Measurements from ENCODE around the gene CIAO1. TPM values are rescaled to one million over a fixed set of nuclear protein-coding genes. Genes with fewer than 3 reads are reported as not detected.

CIAO1 gene
- total RNA-seq, 1 experiment from 2014 or later, result 82.8 TPM

DNA sequence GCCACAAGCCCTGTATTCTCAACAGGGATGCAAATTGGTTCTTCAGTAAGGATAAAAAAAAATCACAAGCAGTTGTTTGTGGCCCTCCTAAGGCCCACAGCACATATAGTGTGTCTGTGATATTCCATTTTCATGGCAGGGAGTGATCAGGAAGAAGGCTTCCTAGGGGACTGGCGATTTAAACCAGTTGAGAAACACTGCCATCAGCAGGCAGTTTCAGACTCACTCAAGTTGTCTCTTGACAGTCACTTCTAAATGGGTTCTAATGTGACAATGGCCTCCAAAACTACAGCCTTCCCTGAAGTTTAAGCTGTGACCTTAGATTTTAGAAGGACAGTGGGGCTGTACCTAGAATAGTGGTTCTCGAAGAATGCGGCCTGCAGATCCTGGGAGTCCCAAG is 6.0 kb downstream of the CIAO1 start:
- DNase-seq (ENCODE audit: low spot score), result no peak
- H3K36me3 Mint-ChIP-seq, result peaks cover 68% of the 10 kb centered on the region
- TF ChIP-seq ESRRA (CRISPR knock-in tag; IDR thresholded peaks at IDR 0.05; ENCODE audit: borderline replicate concordance) (no peak), NFE2L1 (CRISPR knock-in tag; IDR thresholded peaks at IDR 0.05) (no peak), ATF6 (CRISPR knock-in tag; IDR thresholded peaks at IDR 0.05) (no peak), KAT7 (CRISPR knock-in tag; IDR thresholded peaks at IDR 0.05; ENCODE audit: borderline replicate concordance) (no peak), NFYB (CRISPR knock-in tag; conservative IDR thresholded peaks at IDR 0.05; ENCODE audit: low read depth) (no peak), JAZF1 (CRISPR knock-in tag; IDR thresholded peaks at IDR 0.05) (no peak)
- H3K9me3 Mint-ChIP-seq, result no peaks in the 10 kb centered on the region
- H3K4me3 Mint-ChIP-seq, result no peak overlapping the region
- H3K27me3 Mint-ChIP-seq (ENCODE audit: low read depth), result no peaks in the 10 kb centered on the region
- CTCF ChIA-PET, result no interaction called here
- no peak overlapping the region for H3K27ac Mint-ChIP-seq
- ATAC-seq, result no peak
- POLR2A ChIA-PET, result no interaction called here
- H3K4me1 Mint-ChIP-seq, result peaks cover 2% of the 10 kb centered on the region; the same call in 1 of the 2 replicates

GRCh38 chr2:96273763-96274162 is 7.7 kb downstream of the CIAO1 start:
- H3K4me3 Mint-ChIP-seq, result no peak overlapping the region
- H3K4me1 Mint-ChIP-seq, result no peaks in the 10 kb centered on the region
- POLR2A ChIA-PET, result interaction anchor here (0.5 kb wide), 1 partner anchor 56 kb away, joined by 5 read pairs; no protein-coding TSS in a partner anchor
- no peak overlapping the region for H3K27ac Mint-ChIP-seq
- H3K9me3 Mint-ChIP-seq, result no peaks in the 10 kb centered on the region
- ATAC-seq (no peak), DNase-seq (ENCODE audit: low spot score) (no peak)
- no peaks in the 10 kb centered on the region for H3K27me3 Mint-ChIP-seq (ENCODE audit: low read depth)
- CTCF ChIA-PET, result no interaction called here
- TF ChIP-seq KAT7 (CRISPR knock-in tag; IDR thresholded peaks at IDR 0.05; ENCODE audit: borderline replicate concordance), result no peak
- no peak for TF ChIP-seq TCF7 (CRISPR knock-in tag; IDR thresholded peaks at IDR 0.05; ENCODE audit: low read depth)
- peaks cover 73% of the 10 kb centered on the region for H3K36me3 Mint-ChIP-seq

- POLR2A ChIA-PET, result interaction anchor here (0.5 kb wide), 1 partner anchor 55 kb away, joined by 5 read pairs; no protein-coding TSS in a partner anchor
- H3K4me1 Mint-ChIP-seq, result no peaks in the 10 kb centered on the region
- H3K27me3 Mint-ChIP-seq (ENCODE audit: low read depth), result no peaks in the 10 kb centered on the region
- H3K27ac Mint-ChIP-seq, result 0 out of 2 replicates have a peak overlapping the region, but pooled peaks have one; percentile 41
- DNase-seq (ENCODE audit: low spot score) (no peak), ATAC-seq (no peak)
- H3K9me3 Mint-ChIP-seq, result no peaks in the 10 kb centered on the region
- TF ChIP-seq MYBL2 (CRISPR knock-in tag; IDR thresholded peaks at IDR 0.05) (no peak), ZNF512 (CRISPR knock-in tag; IDR thresholded peaks at IDR 0.05; ENCODE audit: borderline replicate concordance) (no peak), ZNF219 (CRISPR knock-in tag; IDR thresholded peaks at IDR 0.05; ENCODE audit: borderline replicate concordance) (no peak), ERG (CRISPR knock-in tag; IDR thresholded peaks at IDR 0.05) (no peak)
- H3K36me3 Mint-ChIP-seq, result peaks cover 74% of the 10 kb centered on the region
- H3K4me3 Mint-ChIP-seq, result no peak overlapping the region
- CTCF ChIA-PET, result no interaction called here
These were observed 8.5 kb downstream of the CIAO1 start for GRCh38 chr2:96274355-96275056.

- no peaks in the 10 kb centered on the region for H3K4me1 Mint-ChIP-seq
- ChIA-PET POLR2A (interaction anchor here (0.7 kb wide), 1 partner anchor 284 kb away, joined by 6 read pairs; no protein-coding TSS in a partner anchor), CTCF (interaction anchor here (0.6 kb wide), 1 partner anchor 215 kb away, joined by 3 read pairs; no protein-coding TSS in a partner anchor)
- no peak overlapping the region for H3K27ac Mint-ChIP-seq
- ATAC-seq (no peak), DNase-seq (ENCODE audit: low spot score) (no peak)
- no peaks in the 10 kb centered on the region for H3K9me3 Mint-ChIP-seq
- H3K4me3 Mint-ChIP-seq, result no peak overlapping the region
- peaks cover 81% of the 10 kb centered on the region for H3K36me3 Mint-ChIP-seq
- no peaks in the 10 kb centered on the region for H3K27me3 Mint-ChIP-seq (ENCODE audit: low read depth)
- TF ChIP-seq, protein P1, sequence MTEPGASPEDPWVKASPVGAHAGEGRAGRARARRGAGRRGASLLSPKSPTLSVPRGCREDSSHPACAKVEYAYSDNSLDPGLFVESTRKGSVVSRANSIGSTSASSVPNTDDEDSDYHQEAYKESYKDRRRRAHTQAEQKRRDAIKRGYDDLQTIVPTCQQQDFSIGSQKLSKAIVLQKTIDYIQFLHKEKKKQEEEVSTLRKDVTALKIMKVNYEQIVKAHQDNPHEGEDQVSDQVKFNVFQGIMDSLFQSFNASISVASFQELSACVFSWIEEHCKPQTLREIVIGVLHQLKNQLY (CRISPR knock-in tag; IDR thresholded peaks at IDR 0.05), result no peak
- TF ChIP-seq ZNF138 (CRISPR knock-in tag; conservative IDR thresholded peaks at IDR 0.05) (no peak), ERG (CRISPR knock-in tag; IDR thresholded peaks at IDR 0.05) (no peak), USF1 (CRISPR knock-in tag; IDR thresholded peaks at IDR 0.05) (no peak)
- TF ChIP-seq, protein P2, sequence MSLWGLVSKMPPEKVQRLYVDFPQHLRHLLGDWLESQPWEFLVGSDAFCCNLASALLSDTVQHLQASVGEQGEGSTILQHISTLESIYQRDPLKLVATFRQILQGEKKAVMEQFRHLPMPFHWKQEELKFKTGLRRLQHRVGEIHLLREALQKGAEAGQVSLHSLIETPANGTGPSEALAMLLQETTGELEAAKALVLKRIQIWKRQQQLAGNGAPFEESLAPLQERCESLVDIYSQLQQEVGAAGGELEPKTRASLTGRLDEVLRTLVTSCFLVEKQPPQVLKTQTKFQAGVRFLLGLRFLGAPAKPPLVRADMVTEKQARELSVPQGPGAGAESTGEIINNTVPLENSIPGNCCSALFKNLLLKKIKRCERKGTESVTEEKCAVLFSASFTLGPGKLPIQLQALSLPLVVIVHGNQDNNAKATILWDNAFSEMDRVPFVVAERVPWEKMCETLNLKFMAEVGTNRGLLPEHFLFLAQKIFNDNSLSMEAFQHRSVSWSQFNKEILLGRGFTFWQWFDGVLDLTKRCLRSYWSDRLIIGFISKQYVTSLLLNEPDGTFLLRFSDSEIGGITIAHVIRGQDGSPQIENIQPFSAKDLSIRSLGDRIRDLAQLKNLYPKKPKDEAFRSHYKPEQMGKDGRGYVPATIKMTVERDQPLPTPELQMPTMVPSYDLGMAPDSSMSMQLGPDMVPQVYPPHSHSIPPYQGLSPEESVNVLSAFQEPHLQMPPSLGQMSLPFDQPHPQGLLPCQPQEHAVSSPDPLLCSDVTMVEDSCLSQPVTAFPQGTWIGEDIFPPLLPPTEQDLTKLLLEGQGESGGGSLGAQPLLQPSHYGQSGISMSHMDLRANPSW (CRISPR knock-in tag; conservative IDR thresholded peaks at IDR 0.05; ENCODE audit: low read depth), result no peak
These were observed 10.9 kb downstream of the CIAO1 start for GRCh38 chr2:96276787-96277499.

All from WTC11 (cell line).